Liver (tissue), 3 donors: Measurements from ENCODE around the gene SEC14L5.

Source experiments
- HNF4G ChIP-seq: IDR thresholded peaks from 2 replicates; pipeline ENCODE4 v1.6.1; 2016; ENCODE audit warnings: antibody characterized with exemption
- JUND ChIP-seq, 2 donors: IDR thresholded peaks; 2 replicates each; pipeline ENCODE4 v1.6.1; 2016; ENCODE audit warnings: antibody characterized with exemption in 2 of 2
- RAD21 ChIP-seq, 2 donors: IDR thresholded peaks; 2 replicates each; pipeline ENCODE4 v1.6.1; 2016; ENCODE audit warnings: antibody characterized with exemption in 2 of 2, mild to moderate bottlenecking in 2 of 2
- RXRA ChIP-seq, 2 donors: IDR thresholded peaks; 2 replicates each; pipeline ENCODE4 v1.6.1; 2017 to 2018; ENCODE audit warnings: antibody characterized with exemption in 2 of 2, mild to moderate bottlenecking in 1 of 2
- SP1 ChIP-seq: IDR thresholded peaks from 2 replicates; pipeline ENCODE4 v1.6.1; 2018; ENCODE audit warnings: antibody characterized with exemption, mild to moderate bottlenecking
- TAF1 ChIP-seq: conservative IDR thresholded peaks from 2 replicates; pipeline ENCODE4 v1.6.1; 2016; ENCODE audit warnings: antibody characterized with exemption, mild to moderate bottlenecking
- TF ChIP-seq, protein P1 (sequence below): fragments of 150-350 bp; IDR thresholded peaks from 2 replicates; pipeline ENCODE4 v1.5.1; 2017; ENCODE audit warnings: improper control_type of control experiment, low read depth, low read length; ENCODE audit not compliant: missing input control
- TF ChIP-seq, protein P2 (sequence below): IDR thresholded peaks from 2 replicates; pipeline ENCODE4 v1.6.1; 2016; ENCODE audit warnings: antibody characterized with exemption, mild to moderate bottlenecking
- TF ChIP-seq, protein P3 (sequence below): IDR thresholded peaks from 2 replicates; pipeline ENCODE4 v1.6.1; 2016; ENCODE audit warnings: antibody characterized with exemption
- TF ChIP-seq, protein P4 (sequence below): IDR thresholded peaks from 2 replicates; pipeline ENCODE4 v1.6.1; 2016; ENCODE audit warnings: antibody characterized with exemption
- TF ChIP-seq, protein P5 (sequence below): IDR thresholded peaks from 2 replicates; pipeline ENCODE4 v1.6.1; 2016; ENCODE audit warnings: antibody characterized with exemption
- donor health status: healthy.
- donor health status: healthy.

DNA sequence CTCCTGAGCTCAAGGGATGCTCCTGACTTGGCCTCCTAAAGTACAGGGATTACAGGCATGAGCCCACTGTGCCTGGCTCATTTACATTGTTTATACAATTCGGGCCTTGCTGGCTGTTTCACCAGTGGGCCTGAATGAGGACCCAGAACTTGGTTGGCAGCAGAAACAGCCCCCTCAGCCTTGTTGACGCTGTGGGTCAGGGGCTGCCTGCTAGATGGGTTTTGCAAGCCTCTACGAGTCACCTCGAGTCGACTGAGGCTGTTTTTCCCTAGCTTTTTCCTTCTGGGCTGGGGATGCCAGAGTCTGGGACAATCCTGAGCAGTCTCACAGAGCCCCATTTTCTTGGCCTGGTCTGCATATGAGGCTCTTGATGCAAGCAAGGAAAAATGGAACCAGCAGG lies 37.3 kb upstream of the SEC14L5 start:
- TF ChIP-seq RAD21 (IDR thresholded peaks at IDR 0.05) = no peak
- no peak for TF ChIP-seq HNF4G
- TF ChIP-seq, protein P1, sequence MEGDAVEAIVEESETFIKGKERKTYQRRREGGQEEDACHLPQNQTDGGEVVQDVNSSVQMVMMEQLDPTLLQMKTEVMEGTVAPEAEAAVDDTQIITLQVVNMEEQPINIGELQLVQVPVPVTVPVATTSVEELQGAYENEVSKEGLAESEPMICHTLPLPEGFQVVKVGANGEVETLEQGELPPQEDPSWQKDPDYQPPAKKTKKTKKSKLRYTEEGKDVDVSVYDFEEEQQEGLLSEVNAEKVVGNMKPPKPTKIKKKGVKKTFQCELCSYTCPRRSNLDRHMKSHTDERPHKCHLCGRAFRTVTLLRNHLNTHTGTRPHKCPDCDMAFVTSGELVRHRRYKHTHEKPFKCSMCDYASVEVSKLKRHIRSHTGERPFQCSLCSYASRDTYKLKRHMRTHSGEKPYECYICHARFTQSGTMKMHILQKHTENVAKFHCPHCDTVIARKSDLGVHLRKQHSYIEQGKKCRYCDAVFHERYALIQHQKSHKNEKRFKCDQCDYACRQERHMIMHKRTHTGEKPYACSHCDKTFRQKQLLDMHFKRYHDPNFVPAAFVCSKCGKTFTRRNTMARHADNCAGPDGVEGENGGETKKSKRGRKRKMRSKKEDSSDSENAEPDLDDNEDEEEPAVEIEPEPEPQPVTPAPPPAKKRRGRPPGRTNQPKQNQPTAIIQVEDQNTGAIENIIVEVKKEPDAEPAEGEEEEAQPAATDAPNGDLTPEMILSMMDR = no peak
- TF ChIP-seq, protein P2, sequence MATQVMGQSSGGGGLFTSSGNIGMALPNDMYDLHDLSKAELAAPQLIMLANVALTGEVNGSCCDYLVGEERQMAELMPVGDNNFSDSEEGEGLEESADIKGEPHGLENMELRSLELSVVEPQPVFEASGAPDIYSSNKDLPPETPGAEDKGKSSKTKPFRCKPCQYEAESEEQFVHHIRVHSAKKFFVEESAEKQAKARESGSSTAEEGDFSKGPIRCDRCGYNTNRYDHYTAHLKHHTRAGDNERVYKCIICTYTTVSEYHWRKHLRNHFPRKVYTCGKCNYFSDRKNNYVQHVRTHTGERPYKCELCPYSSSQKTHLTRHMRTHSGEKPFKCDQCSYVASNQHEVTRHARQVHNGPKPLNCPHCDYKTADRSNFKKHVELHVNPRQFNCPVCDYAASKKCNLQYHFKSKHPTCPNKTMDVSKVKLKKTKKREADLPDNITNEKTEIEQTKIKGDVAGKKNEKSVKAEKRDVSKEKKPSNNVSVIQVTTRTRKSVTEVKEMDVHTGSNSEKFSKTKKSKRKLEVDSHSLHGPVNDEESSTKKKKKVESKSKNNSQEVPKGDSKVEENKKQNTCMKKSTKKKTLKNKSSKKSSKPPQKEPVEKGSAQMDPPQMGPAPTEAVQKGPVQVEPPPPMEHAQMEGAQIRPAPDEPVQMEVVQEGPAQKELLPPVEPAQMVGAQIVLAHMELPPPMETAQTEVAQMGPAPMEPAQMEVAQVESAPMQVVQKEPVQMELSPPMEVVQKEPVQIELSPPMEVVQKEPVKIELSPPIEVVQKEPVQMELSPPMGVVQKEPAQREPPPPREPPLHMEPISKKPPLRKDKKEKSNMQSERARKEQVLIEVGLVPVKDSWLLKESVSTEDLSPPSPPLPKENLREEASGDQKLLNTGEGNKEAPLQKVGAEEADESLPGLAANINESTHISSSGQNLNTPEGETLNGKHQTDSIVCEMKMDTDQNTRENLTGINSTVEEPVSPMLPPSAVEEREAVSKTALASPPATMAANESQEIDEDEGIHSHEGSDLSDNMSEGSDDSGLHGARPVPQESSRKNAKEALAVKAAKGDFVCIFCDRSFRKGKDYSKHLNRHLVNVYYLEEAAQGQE = no peak
- TF ChIP-seq SP1 = no peak
- no peak for TF ChIP-seq JUND (IDR thresholded peaks at IDR 0.05)
- no peak for TF ChIP-seq TAF1
- TF ChIP-seq, protein P3, sequence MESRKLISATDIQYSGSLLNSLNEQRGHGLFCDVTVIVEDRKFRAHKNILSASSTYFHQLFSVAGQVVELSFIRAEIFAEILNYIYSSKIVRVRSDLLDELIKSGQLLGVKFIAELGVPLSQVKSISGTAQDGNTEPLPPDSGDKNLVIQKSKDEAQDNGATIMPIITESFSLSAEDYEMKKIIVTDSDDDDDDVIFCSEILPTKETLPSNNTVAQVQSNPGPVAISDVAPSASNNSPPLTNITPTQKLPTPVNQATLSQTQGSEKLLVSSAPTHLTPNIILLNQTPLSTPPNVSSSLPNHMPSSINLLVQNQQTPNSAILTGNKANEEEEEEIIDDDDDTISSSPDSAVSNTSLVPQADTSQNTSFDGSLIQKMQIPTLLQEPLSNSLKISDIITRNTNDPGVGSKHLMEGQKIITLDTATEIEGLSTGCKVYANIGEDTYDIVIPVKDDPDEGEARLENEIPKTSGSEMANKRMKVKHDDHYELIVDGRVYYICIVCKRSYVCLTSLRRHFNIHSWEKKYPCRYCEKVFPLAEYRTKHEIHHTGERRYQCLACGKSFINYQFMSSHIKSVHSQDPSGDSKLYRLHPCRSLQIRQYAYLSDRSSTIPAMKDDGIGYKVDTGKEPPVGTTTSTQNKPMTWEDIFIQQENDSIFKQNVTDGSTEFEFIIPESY = no peak
- TF ChIP-seq, protein P4, sequence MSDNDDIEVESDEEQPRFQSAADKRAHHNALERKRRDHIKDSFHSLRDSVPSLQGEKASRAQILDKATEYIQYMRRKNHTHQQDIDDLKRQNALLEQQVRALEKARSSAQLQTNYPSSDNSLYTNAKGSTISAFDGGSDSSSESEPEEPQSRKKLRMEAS = no peak
- TF ChIP-seq, protein P5, sequence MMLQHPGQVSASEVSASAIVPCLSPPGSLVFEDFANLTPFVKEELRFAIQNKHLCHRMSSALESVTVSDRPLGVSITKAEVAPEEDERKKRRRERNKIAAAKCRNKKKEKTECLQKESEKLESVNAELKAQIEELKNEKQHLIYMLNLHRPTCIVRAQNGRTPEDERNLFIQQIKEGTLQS = no peak
- no peak for TF ChIP-seq RXRA (IDR thresholded peaks at IDR 0.05)
